HUDEP-2 (cell line): Measurements from ENCODE around the gene TMEM63A.
"Not testable (repeated sequence)": the region's sequence is repeated elsewhere in the genome, so short reads cannot be mapped to it uniquely, and the experiment has no call there.

Experiments used
- DNase-seq, 76 experiments: peaks; one replicate each; lab custom pipeline; 2025; ENCODE audit not compliant: unreplicated experiment in 76 of 76; lab: John Stamatoyannopoulos, UW

The TMEM63A gene

DNA sequence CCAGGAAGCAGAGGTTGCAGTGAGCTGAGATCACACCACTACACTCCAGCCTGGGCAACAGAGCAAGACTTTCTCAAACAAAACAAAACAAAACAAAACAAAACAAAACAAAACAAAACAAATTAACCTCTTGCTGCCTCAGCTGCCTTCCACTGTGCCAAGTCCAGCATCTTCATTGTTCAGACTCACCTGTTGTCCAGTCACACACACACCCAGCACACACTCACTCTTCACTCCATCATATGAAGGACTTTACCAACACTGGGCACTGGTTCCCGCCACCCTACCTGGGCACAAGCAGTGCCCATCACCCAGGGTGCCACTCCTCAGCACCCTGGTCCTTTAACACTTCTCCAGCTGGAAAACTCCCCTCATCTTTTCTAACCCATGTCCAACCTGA is 27.3 kb upstream of the TMEM63A start:
- DNase-seq, result no peak

DNA sequence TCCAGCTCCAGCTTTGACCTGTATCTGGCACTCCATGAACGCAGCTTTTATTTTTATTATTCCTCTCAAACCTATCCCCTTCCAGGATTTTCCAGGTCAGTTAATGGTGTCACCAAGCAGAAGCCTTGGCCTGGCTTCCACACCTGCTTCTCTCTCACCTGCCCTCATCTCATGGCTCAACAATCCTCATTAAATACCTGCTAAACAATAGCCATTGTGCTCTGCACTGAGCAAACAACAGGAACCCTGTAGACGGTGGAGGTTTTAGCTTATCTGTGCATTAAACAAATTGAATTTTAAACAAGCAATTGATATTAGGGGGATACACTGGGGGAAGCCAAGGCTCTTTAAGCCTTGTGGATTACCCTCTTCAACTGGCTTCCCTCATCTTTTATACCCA is 26.6 kb upstream of the TMEM63A start:
- no peak for DNase-seq

DNA sequence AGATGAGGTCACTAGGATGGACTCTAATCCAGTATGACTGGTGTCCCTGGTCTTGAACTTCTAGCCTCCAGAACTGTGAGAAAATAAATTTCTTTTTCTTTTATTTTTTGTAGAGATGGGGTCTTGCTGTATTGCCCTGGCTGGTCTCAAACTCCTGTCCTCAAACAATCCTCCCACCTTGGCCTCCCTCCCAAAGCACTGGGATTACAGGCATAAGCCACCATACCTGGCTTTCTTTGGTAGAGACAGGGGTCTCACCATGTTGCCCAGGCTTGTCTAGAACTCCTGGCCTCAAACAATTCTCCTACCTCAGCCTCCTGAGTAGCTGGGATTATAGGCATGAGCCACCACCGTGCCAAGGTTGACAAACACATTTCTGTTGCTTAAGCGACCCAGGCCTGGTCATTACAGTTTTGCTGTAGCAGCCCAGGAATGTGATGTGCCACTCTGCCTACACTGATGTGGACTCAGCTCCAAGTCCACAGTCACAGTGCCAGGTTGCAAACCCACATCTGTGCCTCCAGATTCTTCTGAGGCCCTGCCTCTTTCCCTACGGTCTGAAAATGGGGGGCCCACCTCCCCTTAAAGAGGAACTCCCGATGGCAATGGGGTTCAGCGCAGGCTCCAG is 25.9 kb upstream of the TMEM63A start:
- DNase-seq, result no peak

DNA sequence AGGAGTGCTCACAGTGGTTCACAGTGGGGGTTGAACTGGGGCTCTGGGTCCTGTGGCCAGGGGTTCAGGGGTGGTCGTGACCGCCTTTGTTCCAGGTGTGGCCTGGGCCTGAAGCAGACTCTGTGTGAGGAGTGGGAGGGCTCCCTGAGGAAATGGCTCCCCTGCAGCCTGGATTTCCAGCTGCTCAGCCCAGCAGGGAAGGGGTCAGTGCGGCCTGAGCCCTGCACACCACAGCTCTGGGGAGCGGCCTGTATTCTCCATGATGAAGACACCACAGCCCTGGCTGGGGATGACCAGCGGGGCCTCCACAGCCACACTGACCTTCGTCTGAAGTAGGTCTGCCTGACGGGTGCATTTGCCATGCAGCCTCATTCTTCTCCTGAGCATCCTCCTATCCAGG is 25.2 kb upstream of the TMEM63A start:
- no peak for DNase-seq

DNA sequence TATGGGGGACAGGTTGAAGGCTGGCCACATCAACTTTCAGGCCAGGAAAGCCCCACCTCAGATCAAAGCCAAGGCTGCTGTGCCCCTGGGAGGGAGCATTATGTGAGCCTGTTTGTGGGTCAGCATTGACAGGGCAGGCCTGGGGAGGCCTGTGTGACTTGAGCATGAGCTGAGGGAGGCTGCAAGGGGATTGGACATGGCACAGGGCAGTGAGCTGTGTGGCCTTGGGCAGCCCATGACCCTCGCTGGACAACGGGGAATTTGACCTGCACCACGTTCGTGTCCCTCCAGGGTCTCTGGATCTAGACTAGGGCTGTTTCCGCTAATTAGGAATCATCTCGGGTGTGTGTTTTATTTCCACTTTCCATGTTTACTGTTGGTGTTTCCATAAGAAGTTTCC is 24.3 kb upstream of the TMEM63A start:
- no peak for DNase-seq

DNA sequence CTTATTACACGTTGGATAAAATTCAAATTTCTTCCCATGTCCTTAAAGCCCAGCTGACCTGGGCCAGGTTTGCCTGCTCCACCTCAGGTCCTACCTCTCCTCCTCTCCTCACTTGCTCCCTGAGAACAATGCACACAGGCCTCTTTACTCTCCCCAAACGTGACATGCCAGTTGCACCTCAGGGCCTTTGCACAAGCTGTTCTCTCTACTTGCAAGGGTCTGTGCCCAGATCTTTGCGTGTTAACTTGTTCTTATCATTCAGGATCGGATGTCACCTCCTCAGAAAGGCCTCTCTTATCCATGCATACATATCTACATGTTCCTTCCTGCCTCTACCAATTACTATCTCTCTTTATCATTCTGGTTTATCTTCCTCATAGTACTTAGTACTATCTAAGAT is 21.4 kb upstream of the TMEM63A start:
- DNase-seq, result no peak

DNA sequence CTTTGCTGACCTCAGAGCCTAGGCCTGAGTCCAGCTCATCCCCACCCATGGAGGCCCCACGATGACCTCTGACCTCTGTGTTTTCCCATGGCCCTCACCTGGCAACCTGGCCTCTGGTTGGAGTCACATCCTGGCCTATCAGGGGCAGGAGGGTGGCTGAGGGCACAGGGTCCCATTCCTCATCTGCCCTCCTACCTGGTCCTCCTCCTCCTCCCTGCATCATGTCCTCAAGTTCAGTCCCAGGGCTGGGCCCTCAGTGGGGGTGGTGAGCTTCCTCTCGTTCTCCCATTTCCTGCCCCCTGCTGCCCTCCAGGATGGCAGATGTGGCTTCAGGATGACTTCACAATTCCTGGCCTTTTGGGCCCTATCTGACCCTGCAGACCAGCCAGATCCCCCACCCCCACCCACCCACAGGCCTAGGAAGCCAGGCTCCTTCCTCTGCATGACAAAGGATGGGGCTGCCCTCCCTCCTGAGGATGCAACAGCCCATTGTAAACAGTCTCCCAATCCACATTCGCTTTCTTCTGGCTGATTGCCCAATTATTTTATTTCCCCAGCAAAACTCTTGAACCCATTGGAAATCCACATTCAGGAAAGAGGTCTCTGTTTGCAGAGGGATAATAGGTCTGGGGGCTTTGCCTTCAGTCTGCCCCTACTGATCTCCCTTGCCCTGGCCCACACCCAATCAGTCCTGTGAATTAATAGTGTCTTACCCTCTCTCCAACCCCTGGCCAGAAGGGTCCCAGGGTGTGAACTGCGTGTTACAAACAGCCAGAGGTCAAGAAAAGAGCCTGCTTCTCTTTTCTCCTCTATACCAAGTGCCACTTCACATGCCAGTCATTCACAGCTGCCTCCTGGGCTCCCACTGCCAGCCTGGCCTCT is 17.1 kb upstream of the TMEM63A start:
- no peak for DNase-seq

DNA sequence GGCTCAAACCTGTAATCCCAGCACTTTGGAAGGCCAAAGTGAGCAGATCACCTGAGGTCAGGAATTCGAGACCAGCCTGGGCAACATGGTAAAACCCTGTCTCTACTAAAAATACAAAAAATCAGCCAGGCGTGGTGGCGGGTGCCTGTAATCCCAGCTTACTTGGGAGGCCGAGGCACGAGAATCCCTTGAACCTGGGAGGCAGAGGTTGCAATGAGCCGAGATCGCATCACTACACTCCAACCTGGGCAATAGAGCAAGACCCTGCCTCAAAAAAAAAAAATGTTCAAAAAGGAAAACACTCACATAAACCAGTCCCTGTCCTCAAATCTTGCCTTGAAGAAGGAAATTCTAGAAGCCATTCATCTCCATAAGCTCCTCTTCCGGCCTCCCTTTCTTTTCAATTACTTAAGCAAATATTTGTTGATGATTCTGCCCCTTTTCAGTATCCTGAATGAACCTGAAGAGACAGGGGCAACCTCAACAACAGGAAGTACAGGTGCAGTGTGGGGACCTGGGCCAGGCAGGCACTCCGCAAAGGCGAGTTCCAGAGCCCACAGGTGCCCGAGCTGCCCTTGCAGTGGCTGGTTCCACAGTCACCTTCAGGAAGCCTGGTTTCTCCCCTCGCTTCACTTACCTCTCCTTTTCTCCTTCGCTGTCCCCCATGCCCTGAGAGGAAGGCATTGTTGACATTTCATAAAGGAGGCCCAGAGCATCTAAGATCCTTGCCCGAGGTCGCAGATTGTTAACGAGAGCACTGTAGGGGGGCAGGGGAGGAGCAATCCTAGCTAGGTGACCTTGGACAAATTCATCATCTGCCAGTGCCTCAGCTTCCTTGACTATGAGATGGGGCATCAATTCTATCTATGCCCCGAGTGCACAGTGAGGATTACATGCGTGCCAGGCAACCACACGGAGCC is 15.7 kb upstream of the TMEM63A start:
- no peak for DNase-seq

DNA sequence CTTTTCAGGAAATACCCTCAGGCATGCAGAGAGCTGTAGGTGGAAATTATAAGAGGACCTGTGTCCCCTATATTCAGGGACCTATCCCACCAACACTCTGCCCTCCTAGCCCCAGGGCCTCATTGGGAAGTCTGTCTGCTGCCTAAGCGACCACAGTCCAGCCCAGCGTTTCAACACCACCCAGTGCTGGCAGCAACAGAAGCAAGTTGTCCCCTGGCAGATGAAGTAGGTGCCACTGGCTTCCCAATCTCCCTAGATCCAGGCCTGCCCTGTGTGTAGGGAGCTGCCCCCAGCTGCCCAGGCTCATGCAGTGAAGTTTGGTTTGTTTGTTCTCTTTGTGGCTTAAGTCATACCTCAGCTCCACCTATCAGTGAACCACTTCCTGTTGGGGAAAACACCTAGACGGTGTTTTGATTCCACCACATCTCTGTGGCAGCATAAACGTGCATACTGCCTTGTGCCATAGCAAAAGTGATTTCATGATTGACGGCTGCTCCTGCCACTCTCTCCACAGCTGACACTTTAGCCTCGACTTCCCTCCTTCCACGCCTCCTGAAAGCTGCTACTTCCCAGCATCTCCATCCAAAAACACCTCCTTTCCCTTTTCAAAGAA is 14.9 kb upstream of the TMEM63A start:
- no peak for DNase-seq

DNA sequence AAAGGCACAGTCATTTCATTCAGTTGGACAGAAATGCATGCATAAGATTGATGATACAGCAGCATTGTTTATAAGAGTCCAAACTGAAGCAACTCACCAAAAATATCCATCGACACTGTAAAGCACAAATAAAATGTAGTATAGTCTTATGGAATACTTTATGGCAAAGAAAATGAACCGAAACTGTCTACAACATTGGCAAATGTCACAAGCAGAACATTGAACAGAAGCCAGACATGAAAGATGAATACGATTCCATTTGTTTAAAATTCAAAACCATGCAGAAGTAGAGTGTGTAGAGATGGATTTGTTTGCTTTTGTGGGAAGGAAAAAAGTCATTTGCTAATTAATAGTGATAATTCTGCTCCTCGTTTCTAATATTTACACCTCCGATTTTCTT is 14.3 kb upstream of the TMEM63A start:
- no peak for DNase-seq

DNA sequence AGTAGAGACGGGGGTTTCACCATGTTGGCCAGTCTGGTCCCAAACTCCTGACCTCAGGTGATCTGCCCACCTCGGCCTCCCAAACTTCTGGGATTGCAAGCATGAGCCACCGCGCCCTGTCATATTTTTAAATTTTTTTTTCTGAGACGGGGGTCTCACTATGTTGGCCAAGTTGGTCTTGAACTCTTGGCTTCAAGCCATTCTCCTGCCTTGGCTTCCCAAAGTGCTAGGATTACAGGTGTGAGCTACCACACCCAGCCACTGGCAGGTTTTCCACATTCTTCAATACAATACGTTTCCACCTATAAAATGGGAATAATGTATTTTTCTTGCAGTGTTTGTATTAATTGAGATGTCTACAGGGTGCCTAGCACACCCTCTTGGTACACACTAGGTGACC is 10.1 kb upstream of the TMEM63A start:
- DNase-seq, result no peak

DNA sequence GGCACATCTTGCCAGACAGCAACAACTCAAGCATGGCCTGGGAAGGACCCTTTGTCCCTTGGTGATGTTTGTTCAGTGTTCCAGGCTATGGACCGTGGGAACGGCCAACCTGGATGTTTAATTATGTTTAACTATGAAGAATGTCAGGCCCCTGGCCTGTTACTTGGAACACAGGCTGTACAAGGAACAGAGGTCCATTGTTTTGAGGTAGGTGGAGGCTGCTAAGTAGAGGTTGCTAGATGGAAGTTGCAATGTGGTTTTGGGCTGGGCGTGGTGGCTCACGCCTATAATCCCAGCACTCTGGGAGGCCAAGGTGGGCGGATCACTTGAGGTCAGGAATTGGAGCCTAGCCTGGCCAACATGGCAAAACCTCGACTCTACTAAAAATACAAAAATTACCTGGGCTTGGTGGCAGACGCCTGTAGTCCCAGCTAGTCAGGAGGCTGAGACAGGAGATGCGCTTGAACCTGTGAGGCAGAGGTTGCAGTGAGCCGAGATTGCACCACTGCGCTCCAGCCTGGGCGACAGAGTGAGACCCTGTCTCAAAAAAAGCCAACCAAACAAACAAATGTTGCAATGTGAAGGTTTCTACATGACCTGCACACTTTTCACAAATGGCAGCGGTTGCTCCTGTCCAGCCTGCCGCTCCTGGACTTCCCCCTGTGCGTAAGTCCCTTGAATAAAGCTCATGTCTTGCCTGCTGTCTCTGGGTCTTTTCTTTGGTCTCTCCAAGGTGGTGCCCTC is 9.2 kb upstream of the TMEM63A start:
- DNase-seq, result peak in 2 of 76 experiments; percentile 15 to 23

DNA sequence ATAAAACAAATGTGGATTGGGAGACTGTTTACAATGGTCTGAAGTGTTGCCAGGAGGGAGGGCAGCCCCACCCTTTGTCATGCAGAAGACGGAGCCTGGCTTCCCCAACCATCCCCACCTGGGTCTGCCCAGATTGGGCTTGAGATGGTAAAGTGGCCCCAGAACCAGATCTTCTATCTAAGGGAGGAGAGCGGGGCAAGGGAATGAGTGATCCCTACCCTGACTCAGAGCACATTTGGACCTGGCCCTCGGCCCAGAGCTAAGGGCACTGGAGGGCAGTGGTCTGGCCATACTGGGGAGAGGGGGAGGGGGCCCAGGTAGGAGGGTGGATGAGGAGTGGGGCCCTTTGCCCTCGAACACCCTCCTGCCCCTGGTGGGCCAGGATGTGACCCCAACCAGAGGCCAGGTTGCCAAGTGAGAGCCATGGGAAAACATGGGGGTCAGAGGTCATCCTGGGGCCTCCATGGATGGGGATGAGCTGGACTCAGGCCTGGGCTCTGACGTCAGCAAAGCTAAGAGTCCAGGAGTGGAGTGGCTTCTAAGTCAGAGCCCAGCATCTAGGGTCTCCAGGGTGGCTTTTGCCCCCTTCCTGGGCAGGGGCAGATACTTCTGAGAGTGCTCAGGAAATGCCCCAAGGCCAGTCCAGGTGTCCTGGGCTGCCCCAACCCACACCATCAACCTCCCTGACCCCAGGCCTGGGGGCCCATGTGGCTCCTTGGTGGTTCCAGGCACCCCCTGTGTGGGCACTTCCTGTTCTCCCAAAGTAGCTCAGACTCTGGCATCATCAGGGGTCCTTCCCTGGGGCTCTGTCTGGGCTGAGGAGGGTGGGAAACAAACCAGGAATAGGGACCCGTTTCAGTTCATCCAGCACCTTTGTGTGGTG is 8.4 kb upstream of the TMEM63A start:
- DNase-seq, result no peak

DNA sequence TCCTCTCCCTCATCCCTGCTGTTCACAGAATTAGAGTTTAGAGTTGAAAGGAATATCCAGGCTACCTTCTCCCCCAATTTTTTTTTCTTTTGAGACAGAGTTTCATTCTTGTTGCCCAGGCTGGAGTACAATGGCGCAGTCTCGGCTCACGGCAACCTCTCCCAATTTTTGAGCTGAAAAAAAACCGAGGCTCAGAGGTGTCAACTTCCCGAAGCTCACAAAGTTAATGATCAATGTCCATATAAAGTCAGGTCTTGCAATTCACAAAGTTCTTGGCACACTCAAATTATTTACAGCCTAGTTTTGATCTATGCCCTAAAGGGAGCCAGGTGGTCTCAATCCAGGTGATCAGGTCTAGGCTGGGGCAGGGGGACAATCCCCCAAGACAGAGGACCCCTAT is 7.6 kb upstream of the TMEM63A start:
- no peak for DNase-seq

DNA sequence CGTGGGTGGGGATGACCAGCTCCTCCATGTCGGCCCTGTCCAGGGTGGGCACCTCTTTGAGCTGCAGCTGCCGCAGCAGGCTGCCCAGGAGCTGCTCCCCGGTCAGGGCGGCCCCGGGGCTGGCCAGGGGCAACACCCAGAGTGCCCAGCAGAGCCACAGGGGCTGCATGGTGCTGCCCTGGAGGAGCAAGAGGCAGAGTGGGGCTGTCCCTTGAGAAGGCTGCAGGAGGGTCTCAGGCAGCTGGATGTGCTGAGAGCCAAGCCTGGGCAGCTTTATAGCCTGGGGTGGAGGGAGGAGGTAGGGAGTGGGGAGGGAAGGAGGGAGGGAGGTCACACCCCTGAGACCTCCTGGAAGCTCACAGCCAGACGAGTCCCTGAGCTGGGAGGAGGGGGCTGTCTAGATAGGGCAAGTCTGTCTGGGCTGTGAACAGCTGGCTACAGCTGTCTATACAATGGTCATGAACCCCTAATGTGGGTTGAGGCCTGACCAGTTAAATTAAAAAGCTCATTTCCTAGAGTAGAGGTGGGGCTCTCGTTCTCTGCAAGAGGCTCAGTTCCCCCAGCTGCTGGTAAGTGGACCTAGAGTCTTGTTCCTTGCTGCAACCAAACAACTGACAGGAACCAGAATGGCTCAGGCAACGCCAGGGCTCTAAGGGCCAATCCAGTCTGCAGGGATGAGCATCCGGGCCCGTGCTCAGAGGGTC is 6.9 kb upstream of the TMEM63A start, which contains the start of gene LEFTY1:
TSS of gene LEFTY1 (minus strand) at position 249 of the 704 bp plus-strand sequence. CDS start at position 169, 80 bp downstream.
- no peak for DNase-seq

DNA sequence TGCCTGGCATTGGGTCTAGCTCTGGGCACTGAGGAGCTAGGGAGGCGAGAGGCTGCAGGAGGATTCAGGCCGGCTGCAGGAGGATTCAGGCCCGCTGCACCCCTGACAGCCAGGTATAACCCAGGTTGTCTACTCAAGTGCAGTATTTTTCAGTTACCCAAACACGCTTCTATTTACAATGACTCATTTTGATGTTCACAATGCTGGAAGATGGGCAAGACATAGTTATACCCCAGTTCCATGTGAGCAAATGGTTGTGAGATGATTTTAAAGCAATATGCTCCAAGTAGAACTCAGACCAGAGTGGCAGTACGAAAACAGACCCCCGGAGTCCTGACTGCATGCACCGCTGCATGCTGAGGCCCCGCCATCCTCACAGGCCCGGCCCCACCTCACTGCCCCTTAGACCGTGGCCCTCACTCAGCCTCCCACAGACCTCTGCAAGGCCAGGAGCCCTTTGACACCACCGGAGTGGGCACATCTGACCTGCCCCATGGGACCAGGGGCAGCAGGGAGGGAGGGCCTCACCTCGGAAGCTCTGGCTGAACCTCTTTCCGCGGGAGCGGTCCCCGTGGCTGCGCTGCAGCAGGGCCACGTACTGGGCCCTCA is 6.2 kb upstream of the TMEM63A start:
- DNase-seq, result no peak

DNA sequence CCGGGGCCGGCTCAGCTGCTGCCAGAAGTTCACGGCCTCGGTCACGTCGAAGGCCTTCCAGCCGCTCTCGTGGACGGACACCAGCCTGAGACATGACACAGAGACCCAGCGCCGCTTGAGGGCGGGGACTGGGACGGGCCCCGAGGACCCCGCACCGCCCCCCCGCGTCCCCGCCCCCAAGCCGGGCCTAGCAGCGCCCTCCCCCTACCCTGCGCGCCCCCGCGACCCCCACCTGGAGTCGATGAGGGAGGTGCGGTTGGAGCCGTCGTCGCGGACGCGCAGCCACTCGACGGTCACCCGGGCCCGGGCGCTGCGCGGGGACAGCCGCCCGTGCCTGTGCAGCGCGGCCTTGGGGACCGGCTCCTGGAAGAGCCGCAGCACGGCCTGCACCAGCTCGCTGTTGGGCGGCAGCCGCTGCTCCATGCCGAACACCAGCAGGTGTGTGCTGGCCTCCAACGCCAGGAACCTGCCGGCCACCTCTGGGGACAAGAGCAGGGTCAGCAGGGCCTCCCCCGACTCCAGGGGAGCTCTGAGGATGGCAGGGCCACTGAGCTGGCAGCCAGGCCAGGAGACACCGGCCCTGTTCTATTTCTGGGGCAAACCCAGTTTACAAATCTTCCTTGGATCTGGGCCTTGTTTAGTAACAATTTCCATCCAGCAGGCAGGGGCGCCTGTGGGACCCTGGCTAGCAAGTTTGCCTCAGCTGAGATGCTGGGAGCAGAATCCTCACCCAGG is 5.5 kb upstream of the TMEM63A start:
- DNase-seq, result not testable (repeated sequence)

DNA sequence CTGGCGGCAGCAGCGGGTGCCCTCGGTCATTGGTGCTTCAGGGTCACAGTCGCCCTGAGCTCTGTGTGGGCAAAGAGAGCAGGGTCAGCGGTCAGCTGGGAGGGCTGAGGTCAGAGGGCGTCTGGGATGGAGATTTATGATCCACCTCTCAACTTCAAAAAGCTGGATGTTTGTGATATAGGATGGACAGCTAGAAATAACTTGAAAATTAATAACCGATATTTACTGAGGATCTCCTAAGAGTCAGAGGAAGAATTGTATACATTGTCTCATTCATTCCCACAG is 4.8 kb upstream of the TMEM63A start:
- no peak for DNase-seq
